KBM-7 (cell line): ENCODE data around the gene AP2M1.

ENCODE experiments used
- DNase-seq: peaks from one replicate; pipeline ENCODE4 v3.0.0-alpha.2; 2015
- in situ Hi-C: fragments of 300-500 bp; cut with MboI; formaldehyde crosslinking; loops from 2 replicates; pipeline ENCODE4 v1.14.3; 2020; ENCODE audit warnings: low sequenced_read_pairs, low pct_unique_long_range_greater_than_20kb, mixed read lengths

The AP2M1 gene

GRCh38 chr3:184176377-184177330, 2.0 kb downstream of the AP2M1 start:
- in situ Hi-C loops = no loop called here
- DNase-seq = peak; percentile 88

- in situ Hi-C loops = no loop called here
- no peak for DNase-seq
These were observed 2.7 kb downstream of the AP2M1 start for GRCh38 chr3:184177331-184177731.

- no peak for DNase-seq
- in situ Hi-C loops = no loop called here
These were observed 3.2 kb downstream of the AP2M1 start for GRCh38 chr3:184177767-184178306.

- no peak for DNase-seq
- in situ Hi-C loops = no loop called here
These were observed 4.0 kb downstream of the AP2M1 start for GRCh38 chr3:184178521-184179138.

GRCh38 chr3:184180165-184180564, 5.5 kb downstream of the AP2M1 start:
- in situ Hi-C loops = no loop called here
- DNase-seq = no peak

GRCh38 chr3:184181596-184181995, 6.9 kb downstream of the AP2M1 start:
- no peak for DNase-seq
- in situ Hi-C loops = no loop called here

- no peak for DNase-seq
- in situ Hi-C loops = no loop called here
These were observed 9.0 kb downstream of the AP2M1 start for GRCh38 chr3:184183679-184184078.

- DNase-seq = no peak
- in situ Hi-C loops = no loop called here
These were observed 10.0 kb downstream of the AP2M1 start for GRCh38 chr3:184184546-184185230.

GRCh38 chr3:184185461-184186183, 11.0 kb downstream of the AP2M1 start:
- DNase-seq = peak; percentile 99
- in situ Hi-C loops = no loop called here

GRCh38 chr3:184186184-184186901, 11.7 kb downstream of the AP2M1 start, which contains the start of gene ABCF3:
Gene ABCF3 (plus strand): TSS chr3:184186199. CDS start chr3:184186208, 9 bp downstream.
- in situ Hi-C loops = no loop called here
- DNase-seq = no peak

- DNase-seq = no peak
- in situ Hi-C loops = no loop called here
These were observed 12.2 kb downstream of the AP2M1 start for GRCh38 chr3:184186902-184187207.

GRCh38 chr3:184188080-184188479, 13.4 kb downstream of the AP2M1 start:
- no peak for DNase-seq
- in situ Hi-C loops = no loop called here

GRCh38 chr3:184189421-184189820, 14.8 kb downstream of the AP2M1 start:
- in situ Hi-C loops = no loop called here
- no peak for DNase-seq

- in situ Hi-C loops = no loop called here
- no peak for DNase-seq
These were observed 18.2 kb downstream of the AP2M1 start for GRCh38 chr3:184192889-184193288.

- no peak for DNase-seq
- in situ Hi-C loops = no loop called here
These were observed 19.4 kb downstream of the AP2M1 start for GRCh38 chr3:184193991-184194539.

GRCh38 chr3:184196536-184196935, 21.9 kb downstream of the AP2M1 start:
- in situ Hi-C loops = no loop called here
- no peak for DNase-seq

GRCh38 chr3:184198509-184198908, 23.9 kb downstream of the AP2M1 start:
- no peak for DNase-seq
- in situ Hi-C loops = no loop called here

- no peak for DNase-seq
- in situ Hi-C loops = no loop called here
These were observed 26.2 kb downstream of the AP2M1 start for GRCh38 chr3:184200825-184201224.
